HG02852 (cell line): ENCODE measurements around the gene PPP1R12B.
"Not testable (repeated sequence)": the region's sequence is repeated elsewhere in the genome, so short reads cannot be mapped to it uniquely, and the experiment has no call there.

Experiments
- ATAC-seq: cut with Tn5 transposase; IDR thresholded peaks from one replicate; pipeline ENCODE4 v1.9.1; 2021; ENCODE audit warnings: mild to moderate bottlenecking, moderate library complexity; ENCODE audit not compliant: unreplicated experiment

Gene PPP1R12B

GRCh38 chr1:202438393-202439174 is 90.1 kb downstream of the PPP1R12B start:
- no peak for ATAC-seq

GRCh38 chr1:202439308-202439707 is 90.8 kb downstream of the PPP1R12B start:
- no peak for ATAC-seq

GRCh38 chr1:202448140-202448539 is 99.6 kb downstream of the PPP1R12B start:
- ATAC-seq, result not testable (repeated sequence)

GRCh38 chr1:202451641-202452040 is 103.1 kb downstream of the PPP1R12B start:
- not testable (repeated sequence) for ATAC-seq

- no peak for ATAC-seq
Observed at GRCh38 chr1:202452508-202452907, 104.0 kb downstream of the PPP1R12B start.

GRCh38 chr1:202456372-202457169 is 108.1 kb downstream of the PPP1R12B start:
- not testable (repeated sequence) for ATAC-seq

- not testable (repeated sequence) for ATAC-seq
Observed at GRCh38 chr1:202458651-202459050, 110.2 kb downstream of the PPP1R12B start.

GRCh38 chr1:202459470-202460142 is 111.1 kb downstream of the PPP1R12B start:
- not testable (repeated sequence) for ATAC-seq

- not testable (repeated sequence) for ATAC-seq
Observed at GRCh38 chr1:202460143-202460495, 111.6 kb downstream of the PPP1R12B start.

- ATAC-seq, result no peak
Observed at GRCh38 chr1:202462342-202463076, 114.0 kb downstream of the PPP1R12B start.

- ATAC-seq, result not testable (repeated sequence)
Observed at GRCh38 chr1:202464153-202464742, 115.7 kb downstream of the PPP1R12B start.

- ATAC-seq, result not testable (repeated sequence)
Observed at GRCh38 chr1:202465644-202466270, 117.3 kb downstream of the PPP1R12B start.

GRCh38 chr1:202466339-202466738 is 117.8 kb downstream of the PPP1R12B start:
- not testable (repeated sequence) for ATAC-seq

- ATAC-seq, result not testable (repeated sequence)
Observed at GRCh38 chr1:202467381-202467780, 118.9 kb downstream of the PPP1R12B start.

GRCh38 chr1:202468695-202469094 is 120.2 kb downstream of the PPP1R12B start:
- ATAC-seq, result not testable (repeated sequence)

- not testable (repeated sequence) for ATAC-seq
Observed at GRCh38 chr1:202469123-202469522, 120.6 kb downstream of the PPP1R12B start.

- ATAC-seq, result no peak
Observed at GRCh38 chr1:202471246-202471645, 122.7 kb downstream of the PPP1R12B start.

GRCh38 chr1:202472347-202473124 is 124.0 kb downstream of the PPP1R12B start:
- ATAC-seq, result not testable (repeated sequence)
